NCI-H446 (cell line): Measurements from ENCODE around the gene TNP1.

Experiments used
- DNase-seq, 2 experiments: peaks; one replicate each; lab custom pipeline; 2025; lab: John Stamatoyannopoulos, UW

The TNP1 gene

GRCh38 chr2:216859944-216860343 lies at the start of gene TNP1:
Gene TNP1 (minus strand): TSS chr2:216860064. CDS start chr2:216860034, 30 bp downstream.
- DNase-seq: no peak

GRCh38 chr2:216908300-216908699 lies 48.4 kb upstream of the TNP1 start:
- DNase-seq: no peak

- no peak for DNase-seq
These were observed 45.9 kb upstream of the TNP1 start for GRCh38 chr2:216905649-216906329.

- DNase-seq: no peak
These were observed 45.1 kb upstream of the TNP1 start for GRCh38 chr2:216904974-216905373.

GRCh38 chr2:216904554-216904953 lies 44.7 kb upstream of the TNP1 start:
- no peak for DNase-seq

GRCh38 chr2:216903470-216903869 lies 43.6 kb upstream of the TNP1 start:
- no peak for DNase-seq

- DNase-seq: no peak
These were observed 41.4 kb upstream of the TNP1 start for GRCh38 chr2:216901273-216901672.

- DNase-seq: no peak
These were observed 40.5 kb upstream of the TNP1 start for GRCh38 chr2:216900406-216900805.

- no peak for DNase-seq
These were observed 37.8 kb upstream of the TNP1 start for GRCh38 chr2:216897561-216898203.

GRCh38 chr2:216890138-216890537 lies 30.3 kb upstream of the TNP1 start:
- no peak for DNase-seq

GRCh38 chr2:216888887-216889622 lies 29.2 kb upstream of the TNP1 start:
- DNase-seq: peak in 1 of 2 experiments; percentile 64

- DNase-seq: no peak
These were observed 28.2 kb upstream of the TNP1 start for GRCh38 chr2:216888081-216888480.

- no peak for DNase-seq
These were observed 27.3 kb upstream of the TNP1 start for GRCh38 chr2:216887138-216887537.

GRCh38 chr2:216885117-216885553 lies 25.3 kb upstream of the TNP1 start:
- DNase-seq: no peak

- no peak for DNase-seq
These were observed 24.5 kb upstream of the TNP1 start for GRCh38 chr2:216884347-216884746.

- DNase-seq: no peak
These were observed 23.0 kb upstream of the TNP1 start for GRCh38 chr2:216882876-216883275.

- no peak for DNase-seq
These were observed 21.5 kb upstream of the TNP1 start for GRCh38 chr2:216881411-216881810.

GRCh38 chr2:216880509-216881184 lies 20.8 kb upstream of the TNP1 start:
- DNase-seq: no peak

- DNase-seq: no peak
These were observed 20.1 kb upstream of the TNP1 start for GRCh38 chr2:216879727-216880508.

GRCh38 chr2:216878072-216878471 lies 18.2 kb upstream of the TNP1 start:
- DNase-seq: no peak

GRCh38 chr2:216877085-216877484 lies 17.2 kb upstream of the TNP1 start:
- DNase-seq: no peak

- DNase-seq: no peak
These were observed 16.0 kb upstream of the TNP1 start for GRCh38 chr2:216875862-216876261.
